NT2/D1 (cell line): Measurements from ENCODE around the gene PTPRO.

Source experiments
- SUZ12 ChIP-seq: IDR thresholded peaks from 2 replicates; pipeline ENCODE4 v1.6.1; 2011; ENCODE audit not compliant: insufficient read length, insufficient read depth; ENCODE audit errors: extremely low read depth
- YY1 ChIP-seq: IDR thresholded peaks from 2 replicates; pipeline ENCODE4 v1.6.1; 2011; ENCODE audit not compliant: insufficient read length, insufficient read depth
- ZNF274 ChIP-seq: IDR thresholded peaks from 2 replicates; pipeline ENCODE4 v1.6.1; 2011; ENCODE audit warnings: mild to moderate bottlenecking, low read depth, low read length

GRCh38 chr12:15558915-15559528, 236.7 kb downstream of the PTPRO start:
- TF ChIP-seq SUZ12 (no peak), YY1 (no peak), ZNF274 (no peak)
